ENCODE data around the gene SPOUT1.
"Not testable (repeated sequence)": the region's sequence is repeated elsewhere in the genome, so short reads cannot be mapped to it uniquely, and the experiment has no call there.

Gene SPOUT1

GRCh38 chr9:128829477-128830251 lies at the start of gene SPOUT1:
Gene SPOUT1 (minus strand): TSS chr9:128829794. CDS start chr9:128829780, 14 bp downstream.
- peak; percentile 90 for DNase-seq (ENCODE audit: low spot score)

GRCh38 chr9:128877852-128878251 lies 48.3 kb upstream of the SPOUT1 start:
- DNase-seq (ENCODE audit: low spot score): no peak

GRCh38 chr9:128870941-128871265 lies 41.3 kb upstream of the SPOUT1 start:
- not testable (repeated sequence) for DNase-seq (ENCODE audit: low spot score)

GRCh38 chr9:128870128-128870940 lies 40.7 kb upstream of the SPOUT1 start:
- no peak for DNase-seq (ENCODE audit: low spot score)

GRCh38 chr9:128863647-128864046 lies 34.1 kb upstream of the SPOUT1 start:
- DNase-seq (ENCODE audit: low spot score): peak; percentile 52

GRCh38 chr9:128862401-128862851 lies 32.8 kb upstream of the SPOUT1 start:
- no peak for DNase-seq (ENCODE audit: low spot score)

GRCh38 chr9:128861501-128861900 lies 31.9 kb upstream of the SPOUT1 start:
- no peak for DNase-seq (ENCODE audit: low spot score)

GRCh38 chr9:128860937-128861336 lies 31.3 kb upstream of the SPOUT1 start:
- DNase-seq (ENCODE audit: low spot score): no peak

- not testable (repeated sequence) for DNase-seq (ENCODE audit: low spot score)
Observed at GRCh38 chr9:128858476-128858875, 28.9 kb upstream of the SPOUT1 start.

- not testable (repeated sequence) for DNase-seq (ENCODE audit: low spot score)
Observed at GRCh38 chr9:128854454-128854853, 24.9 kb upstream of the SPOUT1 start.

- DNase-seq (ENCODE audit: low spot score): not testable (repeated sequence)
Observed at GRCh38 chr9:128852646-128853045, 23.1 kb upstream of the SPOUT1 start.

- not testable (repeated sequence) for DNase-seq (ENCODE audit: low spot score)
Observed at GRCh38 chr9:128851779-128852600, 22.4 kb upstream of the SPOUT1 start.

GRCh38 chr9:128851024-128851423 lies 21.4 kb upstream of the SPOUT1 start:
- DNase-seq (ENCODE audit: low spot score): not testable (repeated sequence)

- DNase-seq (ENCODE audit: low spot score): no peak
Observed at GRCh38 chr9:128847803-128848202, 18.2 kb upstream of the SPOUT1 start.

GRCh38 chr9:128846680-128847030 lies 17.1 kb upstream of the SPOUT1 start:
- DNase-seq (ENCODE audit: low spot score): no peak

- no peak for DNase-seq (ENCODE audit: low spot score)
Observed at GRCh38 chr9:128845186-128845931, 15.8 kb upstream of the SPOUT1 start.

- not testable (repeated sequence) for DNase-seq (ENCODE audit: low spot score)
Observed at GRCh38 chr9:128843171-128843570, 13.6 kb upstream of the SPOUT1 start.

- no peak for DNase-seq (ENCODE audit: low spot score)
Observed at GRCh38 chr9:128841694-128842492, 12.3 kb upstream of the SPOUT1 start.

GRCh38 chr9:128840524-128840923 lies 10.9 kb upstream of the SPOUT1 start:
- DNase-seq (ENCODE audit: low spot score): no peak

- no peak for DNase-seq (ENCODE audit: low spot score)
Observed at GRCh38 chr9:128838338-128838737, 8.7 kb upstream of the SPOUT1 start.
